DMS153 treated with DMSO at 0.1 percent for 48 hours (cell line): ENCODE measurements around the gene SERTAD2.

ENCODE experiments used
- DNase-seq: peaks from one replicate; lab custom pipeline; 2025; ENCODE audit not compliant: unreplicated experiment; lab: John Stamatoyannopoulos, UW

Gene SERTAD2

DNA sequence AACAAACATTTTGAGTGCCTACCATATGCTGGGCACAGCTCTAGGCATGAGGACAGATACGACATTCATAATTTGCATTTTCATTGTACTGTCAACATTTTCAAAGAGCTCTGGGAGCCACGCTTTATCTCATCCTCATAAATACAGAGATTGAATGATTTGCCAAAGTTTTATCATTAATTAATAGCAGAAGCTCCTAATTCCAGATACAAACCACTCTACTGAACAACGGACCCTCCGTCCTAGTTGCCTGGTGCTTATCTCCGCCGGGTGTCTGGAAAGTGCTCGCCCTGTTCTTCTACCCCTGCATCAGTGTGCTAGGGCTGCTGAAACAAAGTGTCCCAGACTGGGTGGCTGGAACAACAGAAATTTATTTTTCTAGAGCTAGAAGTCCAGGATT is 23.8 kb downstream of the SERTAD2 start:
- no peak for DNase-seq

DNA sequence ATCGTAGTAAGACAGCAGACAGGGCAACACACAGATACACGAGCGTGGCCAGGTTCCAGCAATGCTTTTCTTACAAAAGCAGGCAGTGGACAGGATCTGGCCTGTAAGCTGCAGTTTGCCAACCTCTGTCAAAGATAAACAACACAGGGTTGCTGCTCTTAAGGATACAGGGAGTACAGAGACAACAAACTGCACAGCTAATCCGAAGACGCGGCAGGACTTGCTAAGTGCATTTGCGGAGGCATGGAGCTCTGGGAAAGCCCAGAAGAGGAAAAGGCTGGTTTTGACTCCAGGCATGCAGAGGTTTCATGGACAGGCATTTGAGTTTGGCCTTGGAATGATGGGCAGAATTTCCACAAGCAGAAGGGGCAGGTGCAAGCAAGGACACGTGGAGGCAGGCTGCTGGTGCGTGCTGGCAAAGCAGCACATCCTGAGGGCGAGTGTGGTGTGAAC is 24.4 kb downstream of the SERTAD2 start:
- DNase-seq: no peak

DNA sequence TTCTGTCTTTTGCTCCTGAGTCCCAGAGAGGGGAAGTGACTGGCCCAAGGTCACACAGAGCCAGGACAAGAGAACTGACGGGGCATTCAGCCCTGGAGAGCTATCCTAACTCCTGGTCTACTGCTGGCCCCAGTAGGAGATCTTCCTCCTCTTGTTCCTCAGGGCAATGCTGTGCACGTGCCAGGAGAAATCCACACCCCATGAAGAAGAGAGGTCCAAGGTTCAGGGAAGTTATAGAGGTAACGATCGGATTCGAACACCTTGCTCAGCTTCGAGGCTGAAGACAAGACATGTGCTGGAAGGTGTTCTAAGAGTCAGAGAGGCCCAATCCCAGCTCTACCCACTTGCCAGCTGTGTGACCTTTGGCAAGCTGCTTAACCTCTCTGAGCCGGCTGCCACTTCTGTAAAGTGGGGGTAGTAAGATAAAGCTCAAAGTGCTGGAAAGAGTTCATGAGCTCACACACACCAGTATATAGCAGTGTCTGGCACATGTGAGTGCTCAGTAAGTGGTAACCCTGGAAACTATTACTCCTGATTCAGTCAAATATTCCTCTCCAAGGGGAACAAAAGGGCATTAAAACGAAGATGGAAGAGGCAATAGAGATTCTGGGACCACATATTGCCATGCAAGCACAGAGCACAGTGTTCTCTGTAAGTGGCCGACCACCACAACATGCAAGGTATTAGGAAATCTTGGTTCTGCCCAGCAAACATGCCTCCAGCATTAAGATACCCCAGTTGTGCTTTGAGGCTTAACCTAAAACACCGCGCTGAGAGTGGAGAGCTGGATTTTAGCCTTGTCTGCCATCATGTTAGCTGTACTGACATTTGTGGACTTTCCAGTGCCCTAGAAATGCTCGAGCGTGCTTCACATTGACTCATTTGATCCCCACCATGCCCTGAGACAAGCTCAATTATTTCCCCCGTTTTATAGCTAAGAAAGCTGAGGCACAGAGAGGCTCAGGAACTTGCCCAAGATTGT is 25.6 kb downstream of the SERTAD2 start:
- no peak for DNase-seq

DNA sequence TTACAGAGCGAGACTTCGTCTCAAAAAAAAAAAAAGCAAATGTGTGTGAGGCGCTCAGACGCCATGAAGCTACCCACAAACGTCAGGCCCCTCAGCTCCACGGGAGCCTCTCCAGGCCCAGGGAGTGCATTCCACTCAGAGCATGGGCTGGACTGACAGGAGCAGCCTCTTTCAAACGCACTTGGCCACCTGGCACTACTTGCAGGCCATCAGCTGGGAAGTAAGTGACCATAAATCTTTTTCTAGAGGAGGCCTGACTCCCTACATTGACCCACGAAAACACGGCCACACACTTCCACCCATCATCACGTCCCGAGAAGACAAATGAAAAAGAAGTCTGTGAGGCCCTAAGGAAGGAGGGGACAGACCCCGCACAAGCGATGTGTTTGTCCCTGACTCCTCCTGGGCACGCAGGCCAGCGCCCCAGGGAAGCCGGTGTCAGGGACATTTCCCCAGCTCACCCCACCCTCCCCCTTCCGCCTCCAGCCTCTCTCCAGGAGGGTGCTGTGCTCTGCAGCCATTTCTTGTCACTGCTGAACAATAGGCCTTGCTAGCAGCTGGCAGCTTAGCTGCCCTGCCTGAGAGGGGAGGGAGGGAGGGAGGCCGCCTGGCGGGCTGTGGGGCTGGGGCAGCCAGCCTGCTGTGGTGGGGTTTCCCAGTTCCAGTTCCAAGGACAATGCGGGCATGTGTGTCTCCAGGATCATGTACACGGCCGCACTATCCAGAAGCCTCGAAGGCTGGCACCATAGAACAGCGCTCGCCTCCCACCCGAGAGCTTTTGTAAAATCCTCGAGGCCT is 26.6 kb downstream of the SERTAD2 start:
- DNase-seq: peak; percentile 58

DNA sequence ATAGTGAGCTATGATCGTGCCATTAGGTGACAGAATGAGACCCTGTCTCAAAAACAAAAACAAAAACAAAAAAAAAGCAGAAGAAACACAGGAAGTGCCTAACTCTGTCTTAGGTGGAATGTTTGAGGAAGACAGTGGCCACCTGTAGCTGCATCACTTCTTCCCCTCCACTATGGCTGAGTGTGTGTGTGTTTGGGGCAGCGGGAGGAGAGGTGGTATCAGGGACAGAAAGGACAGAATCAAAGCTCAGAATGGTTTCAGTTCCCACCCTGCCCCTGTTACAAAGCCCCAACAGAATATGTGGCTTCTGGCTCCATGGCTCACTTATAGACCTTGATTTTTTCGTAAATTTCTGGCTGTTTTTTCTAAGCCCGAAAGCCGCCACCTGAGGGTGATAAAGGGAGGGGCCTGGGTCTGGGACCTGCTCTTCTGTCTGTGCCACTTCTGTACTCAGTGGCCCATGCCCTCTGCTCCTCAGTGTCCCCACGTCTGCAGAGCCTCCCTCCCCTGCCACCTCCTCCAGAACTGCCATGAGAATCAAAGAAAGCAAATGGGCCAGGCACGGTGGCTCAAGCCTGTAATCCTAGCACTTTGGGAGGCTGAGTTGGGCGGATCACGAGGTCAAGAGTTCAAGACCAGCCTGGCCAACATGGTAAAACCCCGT is 27.4 kb downstream of the SERTAD2 start:
- no peak for DNase-seq

DNA sequence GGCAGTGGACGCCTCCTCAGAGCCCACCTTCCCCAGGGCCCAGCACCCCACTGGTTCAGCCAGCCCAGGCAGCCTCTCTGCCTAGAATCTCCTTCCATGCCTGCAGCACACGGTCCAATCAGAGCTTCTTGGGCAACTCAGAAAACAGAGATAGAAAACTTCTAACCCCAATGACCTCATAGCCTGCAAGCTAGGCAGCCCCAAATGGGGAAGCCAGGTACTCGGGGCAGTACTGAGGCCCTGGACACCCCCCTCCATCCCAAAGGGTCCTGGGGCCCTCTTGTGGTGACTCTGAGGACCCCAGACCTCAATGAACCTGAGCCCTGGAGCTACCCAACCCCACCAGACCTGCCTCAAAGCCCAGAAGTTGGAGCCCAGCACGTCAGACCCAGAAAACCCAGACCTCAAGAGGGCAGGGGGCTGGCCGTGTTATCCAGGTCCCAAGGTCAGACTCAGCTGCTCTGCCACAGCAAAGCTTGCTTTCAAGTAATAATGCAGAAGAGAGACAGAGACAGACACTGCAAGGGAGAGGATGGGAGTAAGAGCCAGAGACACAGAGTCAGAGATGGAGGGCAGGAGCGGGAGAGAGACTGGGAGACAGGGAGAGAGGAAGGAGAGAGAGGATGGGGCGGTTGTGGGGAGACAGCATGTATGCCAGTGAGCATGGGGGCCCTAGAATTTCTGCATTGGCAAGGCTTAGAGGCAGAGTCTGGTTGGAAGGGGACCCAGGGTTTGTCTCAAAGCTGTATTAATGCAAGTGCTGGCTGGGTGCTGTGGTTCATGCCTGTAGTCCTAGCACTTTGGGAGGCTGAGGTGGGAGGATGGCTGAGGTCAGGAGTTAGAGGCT is 28.2 kb downstream of the SERTAD2 start:
- DNase-seq: no peak

DNA sequence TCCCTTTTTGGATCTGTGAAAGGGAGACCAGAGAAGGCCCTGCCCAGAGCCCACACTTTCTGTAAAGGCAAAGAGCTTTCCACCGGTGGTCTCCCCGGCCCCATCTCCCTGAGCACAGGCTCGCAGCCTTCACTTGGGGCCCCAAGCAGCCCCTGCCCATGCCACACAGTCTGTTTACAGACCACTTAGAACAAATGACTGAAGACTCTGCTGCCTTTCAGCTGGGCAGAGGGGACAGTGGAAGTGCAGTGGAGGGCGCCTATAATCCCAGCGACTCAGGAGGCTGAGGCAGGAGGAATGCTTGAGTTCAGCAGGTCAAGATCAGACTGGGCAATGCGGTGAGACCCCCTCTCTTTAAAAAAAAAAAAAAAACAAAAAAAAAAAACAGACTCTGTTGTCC is 28.9 kb downstream of the SERTAD2 start:
- DNase-seq: no peak

DNA sequence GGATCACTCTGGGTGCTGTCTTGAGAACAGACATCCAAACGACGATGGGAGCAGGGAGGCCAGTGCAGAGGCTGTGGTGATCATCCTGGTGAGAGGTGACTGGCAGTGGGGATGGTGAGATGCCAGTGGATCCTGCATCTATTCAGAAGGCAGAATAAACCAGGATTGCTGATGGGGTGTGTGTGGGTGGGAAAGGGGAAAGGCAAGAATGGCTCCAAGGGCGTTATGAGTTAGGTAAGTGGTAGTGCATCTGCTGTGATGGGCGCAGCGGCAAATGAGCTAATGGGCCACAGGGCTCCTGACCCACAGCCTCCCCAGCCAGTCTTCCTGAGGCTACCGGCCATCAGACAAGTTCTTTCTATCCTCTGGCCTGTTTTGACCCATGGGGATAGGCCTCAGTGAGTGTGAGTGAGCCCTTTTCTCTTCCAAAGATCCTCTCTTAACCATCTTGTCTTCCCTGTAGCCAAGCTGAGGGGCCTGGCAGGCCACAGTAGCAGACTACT is 29.6 kb downstream of the SERTAD2 start:
- DNase-seq: no peak

DNA sequence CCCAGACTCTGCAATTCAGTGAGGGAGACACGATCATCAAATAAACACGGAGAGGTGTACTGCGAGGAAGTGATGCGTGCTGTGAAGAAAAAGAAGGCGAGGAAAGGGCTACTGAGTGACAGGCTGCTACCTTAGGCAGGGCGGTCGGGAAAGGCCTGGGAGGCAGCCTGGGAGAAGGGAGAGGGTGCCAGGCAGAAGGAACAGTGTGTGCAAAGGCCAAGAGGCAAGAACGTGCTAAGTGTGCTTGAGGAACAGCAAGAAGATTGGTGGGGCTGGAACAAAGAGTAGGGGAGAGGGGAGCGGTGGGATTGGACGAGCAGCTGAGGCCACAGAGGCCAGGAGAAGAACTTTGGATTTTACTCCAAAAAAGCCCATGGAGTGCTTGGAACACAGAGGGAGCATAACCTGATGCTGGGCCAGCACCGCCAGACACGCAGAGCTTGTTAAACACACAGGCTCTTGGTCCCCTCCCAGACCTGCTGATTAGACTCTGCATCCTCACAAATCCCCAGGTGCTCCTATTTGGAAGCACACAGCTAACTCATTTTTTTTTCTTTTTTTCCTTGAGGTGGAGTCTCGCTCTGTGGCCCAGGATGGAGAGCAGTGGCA is 30.4 kb downstream of the SERTAD2 start:
- DNase-seq: no peak

DNA sequence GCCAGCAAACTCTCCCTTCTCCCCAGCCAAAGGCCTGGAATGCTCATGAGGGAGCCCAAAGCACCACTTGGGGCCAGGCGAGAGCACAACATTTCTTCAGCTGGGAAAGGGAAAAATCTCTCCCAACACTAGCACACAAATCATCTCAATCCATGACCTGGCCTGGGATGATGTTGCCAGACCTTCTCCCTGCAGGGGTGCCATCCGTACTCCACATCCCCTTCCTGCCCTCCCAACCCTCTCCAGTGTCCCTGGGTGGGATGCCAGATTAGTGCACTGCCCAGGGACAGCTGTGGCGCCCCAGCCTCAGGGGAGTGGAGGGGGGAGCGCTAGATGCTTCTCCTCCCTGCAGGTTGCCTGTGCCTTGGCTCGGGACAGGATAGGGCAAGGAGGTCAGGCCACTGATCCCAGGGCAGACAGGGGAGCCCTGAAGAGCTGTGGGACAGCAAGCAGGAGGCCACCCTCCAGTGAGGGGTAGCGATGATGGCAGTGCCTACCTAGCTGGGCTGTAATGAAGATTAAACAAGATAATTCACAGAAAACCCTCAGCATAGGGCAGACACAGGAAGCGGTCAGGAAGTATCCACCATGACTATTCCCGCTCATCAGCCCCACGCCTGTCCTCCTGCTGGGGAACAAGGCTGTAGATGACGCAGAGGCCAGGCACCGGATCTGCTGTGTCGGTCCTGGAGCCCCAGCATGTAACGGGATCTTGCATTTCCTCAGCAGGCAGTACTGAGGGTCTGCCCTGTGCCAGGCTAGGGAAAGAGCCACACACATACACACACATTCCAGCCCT is 31.1 kb downstream of the SERTAD2 start:
- DNase-seq: no peak

DNA sequence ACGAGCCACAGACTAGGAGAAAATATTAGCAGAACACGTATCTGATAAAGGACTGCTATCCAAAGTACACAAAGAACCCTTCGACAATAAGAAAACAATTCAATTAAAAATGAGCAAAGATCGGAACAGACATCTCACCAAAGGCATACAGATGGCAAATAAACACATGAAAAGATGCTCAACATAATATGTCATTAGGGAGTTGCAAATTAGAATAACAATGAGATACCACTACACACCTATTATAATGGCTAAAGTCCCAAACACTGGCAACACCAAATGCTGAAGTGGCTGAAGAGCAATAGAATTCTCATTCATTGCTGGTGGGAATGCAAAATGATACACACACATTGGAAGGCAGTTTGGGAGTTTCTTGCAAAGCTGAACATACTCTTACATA is 33.1 kb downstream of the SERTAD2 start:
- DNase-seq: no peak

DNA sequence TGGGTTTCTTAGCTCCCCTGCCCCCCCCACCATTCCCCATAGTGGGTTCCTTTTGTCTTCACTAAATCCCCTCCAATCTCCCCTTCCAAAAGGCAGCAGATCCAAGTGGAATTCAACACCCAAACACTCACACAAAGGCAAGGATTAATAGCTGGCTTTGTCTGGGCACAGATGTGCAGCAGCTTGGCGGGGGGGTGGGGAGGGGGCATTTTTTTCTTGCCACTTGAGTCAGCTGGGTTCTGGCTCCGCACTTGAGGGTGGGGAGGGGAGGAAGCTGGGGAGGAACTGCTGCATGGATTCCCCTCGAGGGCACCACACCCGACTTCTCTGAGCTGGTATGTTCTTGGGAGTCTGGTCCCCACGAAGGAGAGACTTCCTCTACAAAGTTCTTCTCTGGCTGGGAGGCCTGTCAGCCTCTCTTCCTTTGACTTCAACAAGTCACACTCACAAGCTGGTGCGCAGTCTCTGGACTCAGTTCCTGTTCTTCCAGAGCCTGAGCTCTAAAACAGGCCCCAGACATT is 36.0 kb downstream of the SERTAD2 start:
- DNase-seq: no peak

DNA sequence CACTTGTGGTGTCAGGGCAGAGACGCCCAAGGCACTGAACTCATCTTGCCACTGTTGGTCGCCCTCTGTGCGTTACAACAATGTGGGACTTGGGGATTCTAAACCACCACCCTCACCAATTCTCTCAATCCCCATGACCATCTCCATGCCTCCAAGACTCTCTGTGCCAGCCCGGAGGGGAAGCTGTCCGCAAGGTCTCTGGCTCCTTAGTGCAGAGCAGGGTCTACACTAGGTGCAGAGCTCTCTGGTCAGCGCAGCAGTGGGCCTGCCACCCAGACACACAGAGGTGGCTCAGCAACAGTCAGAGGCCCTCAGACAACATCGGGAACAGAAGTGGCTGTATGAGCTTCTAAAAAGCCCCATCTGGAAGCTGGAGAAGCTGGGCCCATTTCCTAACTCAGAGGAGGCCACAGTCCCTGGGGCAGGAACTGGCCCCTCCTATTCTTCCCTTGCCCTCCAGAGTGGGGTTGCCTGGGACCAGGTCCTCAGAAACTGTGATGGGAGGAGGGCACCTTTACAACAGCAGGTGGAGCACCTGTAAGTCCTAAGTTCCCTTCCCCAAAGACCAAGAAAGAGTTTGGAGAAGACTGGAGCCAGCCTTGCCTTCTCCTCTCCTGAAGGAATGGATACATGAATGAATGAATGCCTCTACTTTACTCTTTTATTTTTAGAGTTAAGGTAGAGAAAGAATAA is 37.7 kb downstream of the SERTAD2 start:
- DNase-seq: no peak

DNA sequence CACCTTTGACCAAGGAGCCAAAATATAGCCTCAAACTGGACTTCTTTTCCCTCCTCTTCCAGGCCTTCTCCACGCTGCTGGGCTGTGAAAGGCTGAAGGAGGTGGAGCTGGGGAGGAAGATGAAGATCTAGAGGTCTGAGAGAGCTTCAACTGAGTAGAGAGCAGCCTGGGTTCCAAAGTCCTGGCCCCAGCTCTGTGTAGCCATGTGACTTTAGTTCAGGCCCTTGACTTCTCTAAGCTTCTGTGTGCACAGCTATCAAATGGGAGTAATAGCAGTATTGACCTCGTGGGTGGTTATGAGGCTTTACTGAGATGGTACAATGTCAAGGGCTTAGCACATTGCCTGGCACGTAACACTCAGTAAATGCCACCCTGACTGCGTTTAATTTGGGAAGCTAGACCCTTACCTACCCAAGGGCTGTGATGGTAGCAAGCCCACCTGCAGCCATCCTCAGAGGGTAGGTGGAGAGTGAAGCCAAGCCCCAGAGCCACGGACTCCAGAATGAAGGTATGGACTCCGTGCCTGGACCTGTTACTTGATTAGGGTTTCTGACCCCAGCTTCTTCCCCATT is 38.4 kb downstream of the SERTAD2 start:
- no peak for DNase-seq

DNA sequence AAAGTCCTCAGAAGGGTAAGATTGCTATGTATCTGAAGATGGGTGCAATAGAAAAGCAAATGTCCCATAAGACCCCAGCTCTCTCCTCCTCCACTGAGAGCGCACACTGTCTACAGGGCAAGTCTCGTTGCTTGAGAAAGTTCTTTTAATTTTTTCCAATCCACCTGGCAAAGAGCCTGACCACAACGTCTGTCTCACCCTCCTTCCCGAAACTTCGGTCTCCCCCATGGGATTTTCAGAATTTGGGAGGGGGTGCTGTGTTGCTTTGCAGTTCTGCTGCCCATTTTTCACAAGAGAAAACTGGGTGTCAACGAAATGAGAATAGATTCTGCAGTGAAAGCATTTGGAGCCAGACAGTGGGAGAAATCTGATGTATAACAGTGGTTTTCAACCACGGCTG is 40.4 kb downstream of the SERTAD2 start:
- DNase-seq: no peak

DNA sequence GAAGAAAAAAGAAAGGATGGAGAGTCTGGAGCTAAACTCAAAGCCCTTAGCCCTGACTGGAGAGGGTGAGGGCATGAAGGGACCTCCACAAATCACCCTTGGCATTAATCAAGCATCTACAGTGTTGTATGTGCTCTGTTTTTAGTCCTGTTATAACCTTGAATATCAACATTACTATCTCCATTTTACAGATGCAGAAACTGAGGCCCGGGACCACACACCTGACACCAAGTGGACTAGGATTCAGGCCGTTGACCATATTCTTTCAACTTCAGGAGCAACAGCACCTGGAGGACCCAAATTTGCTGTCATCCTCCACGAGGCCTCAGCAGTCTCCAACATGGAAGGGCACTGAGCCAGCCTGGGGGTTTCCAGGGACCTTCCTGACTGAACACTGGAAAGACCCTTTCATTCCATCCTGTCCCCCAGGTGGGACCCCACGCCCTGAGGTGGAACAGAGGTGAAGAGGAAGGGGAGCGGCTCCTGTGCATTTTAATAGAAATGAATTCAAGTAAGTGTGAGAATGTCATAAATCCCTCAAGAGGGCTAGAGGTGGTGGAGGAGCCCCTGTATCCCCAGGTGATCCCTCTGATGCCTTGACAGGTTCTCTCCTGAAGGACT is 41.0 kb downstream of the SERTAD2 start:
- DNase-seq: no peak

DNA sequence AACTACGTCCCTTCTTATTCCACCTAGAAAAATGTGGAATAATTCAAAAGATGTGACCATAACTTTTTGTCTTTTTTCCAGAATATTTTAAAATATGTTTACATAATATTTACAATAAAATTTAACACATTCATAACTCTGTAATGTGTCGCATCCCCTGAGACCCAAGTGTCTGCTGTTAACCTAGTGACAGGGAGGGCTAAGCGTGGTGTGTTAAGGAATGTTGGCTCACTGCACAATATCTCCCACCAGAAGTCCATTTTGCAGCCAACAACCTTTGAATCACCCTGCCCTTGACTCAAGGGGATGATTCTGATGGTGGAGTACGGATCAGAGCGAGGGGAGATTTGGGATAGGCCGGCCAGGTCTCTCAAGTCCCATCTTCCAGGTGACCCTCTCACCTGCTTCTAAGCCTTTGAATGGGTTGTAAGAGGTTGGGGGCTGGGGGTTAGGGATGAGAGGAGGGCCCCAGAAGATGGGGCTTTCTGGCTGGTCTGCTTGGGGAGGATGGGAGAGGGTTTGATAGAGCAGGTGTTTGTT is 43.3 kb downstream of the SERTAD2 start:
- no peak for DNase-seq
